Ovary (tissue), 9 donors: ENCODE data around the gene TTLL11. TPM values are rescaled to one million over a fixed set of nuclear protein-coding genes. Genes with fewer than 3 reads are reported as not detected.

Experiments
- DNase-seq, 5 donors: peaks; one replicate each; pipeline ENCODE4 v3.0.0-alpha.2; 2019 to 2020
- H3K27ac ChIP-seq, 2 donors: fragments of 200-600 bp; one replicate each; pipeline versions ENCODE4 v1.5.1 to v1.8.0; 2019 to 2022
- H3K27me3 ChIP-seq: fragments of 200-600 bp; one replicate; pipeline ENCODE4 v1.8.0; 2022
- H3K36me3 ChIP-seq: fragments of 200-600 bp; sonication (generic); one replicate; pipeline ENCODE4 v1.5.1; 2019
- H3K4me1 ChIP-seq: one replicate; pipeline ENCODE4 v1.8.1; 2013; ENCODE audit warnings: mild to moderate bottlenecking, moderate library complexity; ENCODE audit not compliant: insufficient read depth
- H3K4me3 ChIP-seq: fragments of 200-600 bp; sonication (generic); one replicate; pipeline ENCODE4 v1.5.1; 2017
- H3K9me3 ChIP-seq, 2 donors: fragments of 200-600 bp in 1 of 2; sonication (generic) in 1 of 2; one replicate each; pipeline versions ENCODE4 v1.5.1 to v1.8.1; 2013 to 2019; ENCODE audit warnings: mild to moderate bottlenecking in 1 of 2, moderate library complexity in 1 of 2
- EP300 ChIP-seq: sonication (generic); formaldehyde crosslinking; IDR thresholded peaks from one replicate; pipeline ENCODE4 v1.6.1; 2017; ENCODE audit warnings: antibody characterized with exemption
- POLR2A ChIP-seq: fragments of 450-650 bp; IDR thresholded peaks from one replicate; pipeline ENCODE4 v1.6.1; 2017; ENCODE audit warnings: antibody characterized with exemption, mild to moderate bottlenecking, moderate library complexity
- WGBS, 3 donors: extraction: QIAGEN DNeasy Blood & Tissue Kit in 1 of 3; methylation state at CpG; one replicate each; pipeline versions ENCODE4 v1.1.5 to v1.1.7; 2013 to 2017; 5-methylcytosine and 5-hydroxymethylcytosine counted together
- intact Hi-C, 4 donors: fragments of 100-400 bp; cut with DNase I; formaldehyde crosslinking; loops; one replicate each; pipeline versions ENCODE4 v1.11.0 to v1.15.1; 2022 to 2023
- polyA plus RNA-seq, 2 donors: library from polyadenylated mRNA; stranded (reverse); fragments of 200-250 nt in 1 of 2; fragments of 350-450 nt in 1 of 2; fragmentation: Illumina TruSeq in 1 of 2; extraction: RNeasy Lipid Tissue Mini Kit (QIAGEN cat#74804) in 1 of 2; gene quantifications; one replicate each; pipeline ENCODE4 v1.2.3, GENCODE V29; 2013 to 2014
- total RNA-seq, 7 donors: library from RNA; depleted of rRNA in 2 of 7; stranded (reverse); fragments of >200 nt in 2 of 7; fragmentation: NEBNext Ultra II Directional in 3 of 7; extraction: Animal tissue kit (Norgen Biotek cat#: 25700) in 3 of 7; gene quantifications; one replicate each; pipeline versions ENCODE4 v1.1.0 to v1.2.4, GENCODE V29; 2016 to 2023
- TF ChIP-seq, protein P1 (sequence below), 3 donors: fragments of 450-650 bp in 2 of 3; fragments of 200-600 bp in 1 of 3; IDR thresholded peaks; one replicate each; pipeline versions ENCODE4 v1.5.1 to v1.8.0; 2016 to 2022; ENCODE audit warnings: antibody characterized with exemption in 3 of 3, mild to moderate bottlenecking in 1 of 3
- donor health status: DM: no; HTN: no; CAD: no; lungs with moderate emphysema.
- donor health status: DM: no; HTN: no; CAD: no.
- donor health status: Bipolar disorder and iron deficiency.
- donor health status: DM: yes; HTN: yes; CAD: no.
- donor health status: DM: no; HTN: no; CAD: no.
- donor health status: DM: yes; HTN: yes; CAD: no.

The TTLL11 gene
- total and polyA plus RNA-seq, 9 donors, result 6.1 to 13.5 (median 9.2) TPM

- H3K4me3 ChIP-seq, result no peak overlapping the region
- no peak overlapping the region for H3K27ac ChIP-seq
- no peaks in the 10 kb centered on the region for H3K4me1 ChIP-seq
- intact Hi-C loops, result no loop called here
- H3K9me3 ChIP-seq, result no peaks in the 10 kb centered on the region
- H3K27me3 ChIP-seq, result no peaks in the 10 kb centered on the region
- H3K36me3 ChIP-seq, result no peaks in the 10 kb centered on the region
- DNase-seq, result peak in 2 of 5 donors; percentile 17 to 31
- 92 to 93% (median 92%) methylated on average over 16 to 17 of the region's 17 CpGs for WGBS, 3 donors
- TF ChIP-seq, protein P1, sequence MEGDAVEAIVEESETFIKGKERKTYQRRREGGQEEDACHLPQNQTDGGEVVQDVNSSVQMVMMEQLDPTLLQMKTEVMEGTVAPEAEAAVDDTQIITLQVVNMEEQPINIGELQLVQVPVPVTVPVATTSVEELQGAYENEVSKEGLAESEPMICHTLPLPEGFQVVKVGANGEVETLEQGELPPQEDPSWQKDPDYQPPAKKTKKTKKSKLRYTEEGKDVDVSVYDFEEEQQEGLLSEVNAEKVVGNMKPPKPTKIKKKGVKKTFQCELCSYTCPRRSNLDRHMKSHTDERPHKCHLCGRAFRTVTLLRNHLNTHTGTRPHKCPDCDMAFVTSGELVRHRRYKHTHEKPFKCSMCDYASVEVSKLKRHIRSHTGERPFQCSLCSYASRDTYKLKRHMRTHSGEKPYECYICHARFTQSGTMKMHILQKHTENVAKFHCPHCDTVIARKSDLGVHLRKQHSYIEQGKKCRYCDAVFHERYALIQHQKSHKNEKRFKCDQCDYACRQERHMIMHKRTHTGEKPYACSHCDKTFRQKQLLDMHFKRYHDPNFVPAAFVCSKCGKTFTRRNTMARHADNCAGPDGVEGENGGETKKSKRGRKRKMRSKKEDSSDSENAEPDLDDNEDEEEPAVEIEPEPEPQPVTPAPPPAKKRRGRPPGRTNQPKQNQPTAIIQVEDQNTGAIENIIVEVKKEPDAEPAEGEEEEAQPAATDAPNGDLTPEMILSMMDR (IDR thresholded peaks at IDR 0.05), result no peak
- TF ChIP-seq EP300 (no peak), POLR2A (no peak)
Measured at GRCh38 chr9:121781701-121782464, 311.2 kb downstream of the TTLL11 start.

DNA sequence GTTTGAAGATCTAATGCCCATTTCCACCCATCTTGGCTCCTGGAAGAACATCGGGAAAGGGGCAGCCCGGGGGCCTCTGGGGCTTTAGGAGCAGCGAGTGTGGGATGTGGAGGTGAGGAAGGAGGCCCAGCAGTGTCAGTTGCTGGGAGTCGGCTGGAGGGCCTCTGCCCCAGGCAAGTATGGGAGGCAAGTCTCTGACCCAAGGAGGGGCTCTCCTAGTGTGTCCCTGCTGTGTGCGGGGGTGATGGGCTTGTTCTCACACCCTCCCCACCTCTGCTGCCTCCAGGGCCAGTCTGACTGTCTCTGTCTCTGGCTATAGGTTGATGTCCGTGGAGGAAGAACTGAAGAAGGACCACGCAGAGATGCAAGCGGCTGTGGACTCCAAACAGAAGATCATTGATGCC, 312.0 kb downstream of the TTLL11 start:
- H3K27ac ChIP-seq, result no peak overlapping the region
- intact Hi-C loops, result no loop called here
- no peak for DNase-seq
- H3K9me3 ChIP-seq, result no peaks in the 10 kb centered on the region
- TF ChIP-seq, protein P1 (IDR thresholded peaks at IDR 0.05), result no peak
- TF ChIP-seq EP300, result no peak
- no peak for TF ChIP-seq POLR2A
- WGBS, 3 donors, result 87 to 88% (median 88%) methylated on average over 8 of the region's 8 CpGs
- no peaks in the 10 kb centered on the region for H3K27me3 ChIP-seq
- H3K4me1 ChIP-seq, result no peaks in the 10 kb centered on the region
- H3K4me3 ChIP-seq, result no peak overlapping the region
- H3K36me3 ChIP-seq, result no peaks in the 10 kb centered on the region

GRCh38 chr9:121780177-121781040, 312.7 kb downstream of the TTLL11 start:
- peak in 2 of 5 donors; percentile 15 to 21 for DNase-seq
- WGBS, 3 donors, result 85 to 89% (median 89%) methylated on average over 17 of the region's 17 CpGs
- Histone ChIP-seq H3K27me3 (no peaks in the 10 kb centered on the region), H3K4me1 (no peaks in the 10 kb centered on the region), H3K27ac (no peak overlapping the region), H3K4me3 (no peak overlapping the region), H3K9me3 (no peaks in the 10 kb centered on the region), H3K36me3 (no peaks in the 10 kb centered on the region)
- TF ChIP-seq POLR2A, result no peak
- TF ChIP-seq, protein P1 (IDR thresholded peaks at IDR 0.05), result no peak
- no peak for TF ChIP-seq EP300
- intact Hi-C loops, result no loop called here

DNA sequence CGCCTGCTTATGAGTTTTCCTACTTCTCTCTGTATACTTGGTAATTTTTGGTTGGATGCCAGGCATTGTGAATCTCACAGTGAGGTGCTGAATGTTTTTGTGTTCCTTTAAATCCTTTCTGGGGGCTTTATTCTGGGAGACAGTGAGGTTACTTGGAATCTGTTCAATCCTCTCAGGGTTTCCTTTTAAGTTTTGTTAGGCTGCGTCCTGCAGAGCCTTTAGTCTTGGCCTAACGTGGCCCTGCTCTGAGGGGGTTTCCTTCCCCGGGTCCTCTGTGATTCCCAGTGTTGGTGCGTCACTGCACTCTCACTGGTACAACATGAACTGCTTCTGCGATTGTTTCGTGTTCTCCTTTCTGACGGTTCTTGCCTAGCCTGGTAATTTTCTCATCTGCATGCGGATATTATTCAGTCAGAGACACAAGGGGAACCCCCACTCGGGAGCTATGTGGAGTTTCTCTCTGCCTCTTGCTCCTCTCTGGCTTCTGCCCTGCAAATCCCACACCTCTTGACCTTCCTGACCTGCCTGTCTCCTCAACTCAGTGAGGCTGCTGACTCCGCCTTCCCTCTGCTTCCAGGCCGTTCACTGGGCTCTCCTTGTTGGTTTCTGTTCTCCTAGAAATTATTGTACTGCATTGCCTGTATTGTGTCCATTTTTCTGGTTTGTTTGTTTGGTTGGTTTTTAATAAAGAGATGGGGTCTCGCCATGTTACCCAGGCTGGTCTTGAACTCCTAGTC, 313.6 kb downstream of the TTLL11 start:
- no peak overlapping the region for H3K4me3 ChIP-seq
- WGBS, 3 donors, result 74 to 81% (median 75%) methylated on average over 13 of the region's 13 CpGs
- no peak overlapping the region for H3K27ac ChIP-seq
- no peaks in the 10 kb centered on the region for H3K27me3 ChIP-seq
- peak in 1 of 5 donors; percentile 17 for DNase-seq
- H3K4me1 ChIP-seq, result no peaks in the 10 kb centered on the region
- intact Hi-C loops, result no loop called here
- TF ChIP-seq POLR2A, result no peak
- TF ChIP-seq EP300, result no peak
- TF ChIP-seq, protein P1 (IDR thresholded peaks at IDR 0.05), result no peak
- no peaks in the 10 kb centered on the region for H3K9me3 ChIP-seq
- no peaks in the 10 kb centered on the region for H3K36me3 ChIP-seq
